Mucosa of descending colon (tissue), 3 donors: ENCODE results near the gene ADCYAP1R1. TPM values are rescaled to one million over a fixed set of nuclear protein-coding genes. Genes with fewer than 3 reads are reported as not detected.

ENCODE experiments used
- ATAC-seq: fragments of 200-7000 bp; cut with Tn5 transposase; one replicate; pipeline ENCODE4 v1.9.1; 2020; ENCODE audit warnings: mild to moderate bottlenecking, moderate library complexity
- DNase-seq, 3 donors: peaks; one replicate each; pipeline ENCODE4 v3.0.0-alpha.2; 2020
- H3K36me3 ChIP-seq: fragments of 200-600 bp; one replicate; pipeline ENCODE4 v1.8.0; 2021; ENCODE audit warnings: low read depth, mild to moderate bottlenecking
- H3K4me1 ChIP-seq: fragments of 200-600 bp; one replicate; pipeline ENCODE4 v1.8.0; 2021; ENCODE audit warnings: low read depth, mild to moderate bottlenecking
- H3K4me3 ChIP-seq: fragments of 200-600 bp; one replicate; pipeline ENCODE4 v1.8.0; 2021; ENCODE audit warnings: mild to moderate bottlenecking
- H3K9me3 ChIP-seq: fragments of 200-600 bp; one replicate; pipeline ENCODE4 v1.8.0; 2021; ENCODE audit warnings: mild to moderate bottlenecking
- CTCF ChIP-seq: fragments of 200-600 bp; IDR thresholded peaks from one replicate; pipeline ENCODE4 v1.8.0; 2022; ENCODE audit warnings: antibody characterized with exemption, mild to moderate bottlenecking
- intact Hi-C, 2 donors: fragments of 100-400 bp; cut with DNase I in 1 of 2; cut with micrococcal nuclease in 1 of 2; formaldehyde crosslinking; loops; one replicate each; pipeline versions ENCODE4 v1.11.0 to v1.11.1; 2022; cut with DNase I, micrococcal nuclease
- total RNA-seq, 3 donors: library from RNA; stranded (reverse); fragmentation: NEBNext Ultra II Directional in 2 of 3; extraction: Animal tissue kit (Norgen Biotek cat#: 25700) in 2 of 3; gene quantifications; one replicate each; pipeline versions ENCODE4 v1.2.1 to v1.2.4, GENCODE V29; 2021 to 2023
- donor health status: DM: no; HTN: no; CAD: no; lungs with moderate emphysema.
- donor health status: DM: no; HTN: no; CAD: no.
- donor health status: DM: no; HTN: yes; CAD: no.

The ADCYAP1R1 gene
- total RNA-seq, 3 donors from 2014 or later: 0.26 to 15.0 (median 2.2) TPM

GRCh38 chr7:31092606-31093005 lies 40.5 kb downstream of the ADCYAP1R1 start:
- H3K4me1 ChIP-seq: no peaks in the 10 kb centered on the region
- intact Hi-C loops: no loop called here
- no peaks in the 10 kb centered on the region for H3K9me3 ChIP-seq
- DNase-seq (no peak), ATAC-seq (no peak)
- H3K36me3 ChIP-seq: no peaks in the 10 kb centered on the region
- no peak for TF ChIP-seq CTCF
- H3K4me3 ChIP-seq: no peak overlapping the region

GRCh38 chr7:31093282-31093681 lies 41.2 kb downstream of the ADCYAP1R1 start:
- ATAC-seq: no peak
- Histone ChIP-seq H3K9me3 (no peaks in the 10 kb centered on the region), H3K4me3 (no peak overlapping the region), H3K36me3 (no peaks in the 10 kb centered on the region), H3K4me1 (no peaks in the 10 kb centered on the region)
- DNase-seq: no peak
- TF ChIP-seq CTCF: no peak
- intact Hi-C loops: no loop called here

GRCh38 chr7:31094271-31094670 lies 42.2 kb downstream of the ADCYAP1R1 start:
- Histone ChIP-seq H3K9me3 (no peaks in the 10 kb centered on the region), H3K4me1 (no peaks in the 10 kb centered on the region), H3K36me3 (no peaks in the 10 kb centered on the region), H3K4me3 (no peak overlapping the region)
- TF ChIP-seq CTCF: no peak
- intact Hi-C loops: no loop called here
- DNase-seq: no peak
- ATAC-seq: no peak

- ATAC-seq: no peak
- intact Hi-C loops: no loop called here
- Histone ChIP-seq H3K4me1 (no peaks in the 10 kb centered on the region), H3K9me3 (no peaks in the 10 kb centered on the region), H3K4me3 (no peak overlapping the region), H3K36me3 (no peaks in the 10 kb centered on the region)
- DNase-seq: no peak
- TF ChIP-seq CTCF: no peak
These were observed 43.4 kb downstream of the ADCYAP1R1 start for GRCh38 chr7:31095286-31096197.

GRCh38 chr7:31096198-31096876 lies 44.2 kb downstream of the ADCYAP1R1 start:
- no peak overlapping the region for H3K4me3 ChIP-seq
- no peaks in the 10 kb centered on the region for H3K36me3 ChIP-seq
- TF ChIP-seq CTCF: no peak
- ATAC-seq (no peak), DNase-seq (no peak)
- H3K9me3 ChIP-seq: no peaks in the 10 kb centered on the region
- intact Hi-C loops: no loop called here
- H3K4me1 ChIP-seq: no peaks in the 10 kb centered on the region
